Stimulated activated CD8-positive, alpha-beta memory T cell treated with anti-CD3 and anti-CD28 coated beads, Interleukin-12 subunit alpha, Interleukin-12 subunit beta, amount 100 ng/mL, for 4 hours (primary cell): ENCODE data around the gene PHACTR1.

Source experiments
- DNase-seq: peaks from one replicate; pipeline ENCODE4 v3.0.0-alpha.2; 2020; ENCODE audit warnings: low read depth

PHACTR1 gene

DNA sequence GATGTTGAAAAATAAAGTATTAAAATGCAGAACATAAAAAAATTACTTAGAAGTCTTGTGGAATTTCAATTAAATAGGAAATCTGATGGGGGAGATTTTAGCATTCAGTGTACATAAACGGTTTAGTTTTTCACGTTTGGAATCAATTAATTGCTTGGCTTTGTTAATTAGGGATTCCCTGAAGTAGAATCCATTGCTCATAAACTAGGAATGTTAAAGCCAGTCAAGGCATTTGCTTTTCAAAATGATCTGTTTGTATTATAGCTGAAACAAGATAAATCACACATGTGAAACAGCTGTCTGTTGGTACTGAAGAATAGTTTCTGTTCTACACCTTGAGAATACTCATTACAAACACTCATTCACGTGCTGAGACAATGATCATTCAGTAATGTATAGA lies 313.8 kb downstream of the PHACTR1 start:
- no peak for DNase-seq

DNA sequence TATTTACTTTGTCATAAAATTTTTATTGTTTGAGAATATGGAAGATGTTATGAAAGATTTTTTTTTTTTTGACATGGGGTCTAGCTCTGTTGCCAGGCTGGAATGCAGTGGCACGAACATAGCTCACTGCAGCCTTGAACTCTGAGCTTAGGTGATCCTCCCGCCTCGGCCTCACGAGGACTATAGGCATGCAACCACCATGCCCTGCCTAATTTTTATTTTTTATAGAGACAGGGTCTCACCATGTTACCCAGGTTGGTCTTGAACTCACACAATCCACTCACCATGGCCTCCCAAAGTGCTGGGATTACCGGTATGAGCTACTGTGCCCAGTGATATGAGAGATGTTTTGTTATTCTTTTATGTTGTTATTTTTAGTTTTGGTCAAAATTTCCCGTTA lies 316.0 kb downstream of the PHACTR1 start:
- no peak for DNase-seq

DNA sequence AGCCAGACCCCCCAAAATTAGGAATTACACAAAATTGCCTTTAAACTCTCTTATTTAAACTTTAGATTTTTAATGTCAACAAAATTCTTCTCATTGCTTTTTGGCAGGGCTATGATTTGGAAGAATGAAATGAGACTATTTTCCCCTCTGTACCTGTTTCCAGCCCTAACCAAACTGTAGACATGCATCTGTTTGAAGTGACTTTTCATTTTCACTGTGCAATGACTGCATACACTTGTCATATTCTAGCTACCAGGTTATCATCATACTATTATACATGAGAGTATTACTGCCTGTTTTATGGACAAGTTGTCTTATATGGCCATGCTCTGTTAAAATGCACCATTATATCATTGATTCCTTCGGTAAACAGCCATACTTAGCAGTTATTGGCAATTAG lies 316.6 kb downstream of the PHACTR1 start:
- DNase-seq: no peak

DNA sequence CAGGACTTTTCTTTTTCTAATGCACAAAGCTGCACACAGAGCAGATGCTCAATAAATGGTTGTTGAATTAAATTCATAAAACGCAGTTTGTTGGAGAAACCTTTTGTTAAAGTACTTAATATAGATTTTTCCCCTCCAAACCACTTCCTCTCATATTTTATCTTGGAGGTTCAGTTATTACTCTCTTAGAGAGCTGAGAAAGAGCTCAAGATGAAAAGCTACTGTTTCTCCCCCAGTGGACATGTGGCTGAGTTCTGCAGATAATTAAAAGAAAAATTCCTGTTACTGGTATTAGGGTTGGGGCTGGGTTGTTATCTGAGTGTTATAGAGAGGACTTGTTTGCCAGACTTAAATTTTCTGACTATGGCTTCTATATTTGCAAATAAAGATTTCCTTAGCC lies 317.7 kb downstream of the PHACTR1 start:
- DNase-seq: no peak

DNA sequence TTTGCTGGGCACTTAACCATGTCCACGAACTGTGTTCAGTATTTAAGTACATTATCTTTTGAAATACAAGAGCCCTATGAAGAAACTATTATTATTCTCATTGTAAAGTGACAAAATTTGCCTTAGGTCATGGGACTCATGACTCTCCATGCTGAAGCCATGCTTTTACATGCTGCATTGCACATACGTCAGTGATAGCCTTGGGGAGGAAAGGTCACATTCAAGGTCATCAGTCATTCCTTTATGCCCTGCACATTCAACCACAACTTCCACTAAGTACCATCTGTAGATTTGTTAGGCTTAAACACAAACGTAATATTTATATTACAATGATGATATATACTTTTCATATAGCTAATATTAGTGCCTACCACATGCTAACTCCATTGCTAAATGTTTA lies 319.0 kb downstream of the PHACTR1 start:
- DNase-seq: no peak

DNA sequence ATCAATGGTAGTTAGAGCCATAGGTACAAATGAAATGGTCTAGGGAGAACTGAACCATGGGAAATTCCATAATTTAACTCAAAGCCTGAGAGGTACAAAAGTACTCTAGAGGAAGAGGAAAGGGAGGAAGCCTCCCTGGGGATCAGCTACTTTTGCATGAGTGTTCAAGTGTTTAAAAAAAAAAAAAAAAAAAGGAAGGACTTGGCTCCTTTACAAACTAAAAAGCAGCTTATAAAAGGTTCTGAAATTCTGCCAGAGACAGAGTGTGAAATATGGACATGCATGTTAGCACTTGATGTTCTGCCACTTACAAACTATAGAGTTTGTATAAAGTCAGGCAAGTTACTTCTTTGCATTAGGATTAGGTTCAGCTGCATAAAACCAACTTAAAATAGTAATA lies 321.7 kb downstream of the PHACTR1 start:
- DNase-seq: no peak

DNA sequence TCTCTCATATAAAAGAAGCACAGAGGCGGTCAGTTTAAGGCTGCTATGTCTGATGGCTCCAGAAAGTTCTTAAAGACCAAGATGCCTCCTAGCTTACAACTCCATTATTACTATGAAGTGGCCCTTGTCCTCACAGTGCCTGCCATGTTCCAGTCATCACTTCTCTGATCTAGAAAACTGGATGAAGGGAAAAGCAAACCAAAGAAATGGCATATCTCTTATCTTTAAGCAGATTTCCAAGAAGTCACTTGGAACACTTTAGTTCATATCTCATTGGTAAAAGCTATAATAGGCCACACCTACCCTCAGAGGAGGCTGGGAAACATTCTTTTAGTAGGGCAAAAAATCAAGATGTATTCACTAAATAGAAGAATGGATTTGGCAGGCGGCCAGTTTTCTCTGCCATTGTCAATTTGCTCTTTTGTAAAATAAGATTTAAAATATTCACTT lies 322.2 kb downstream of the PHACTR1 start:
- DNase-seq: no peak

DNA sequence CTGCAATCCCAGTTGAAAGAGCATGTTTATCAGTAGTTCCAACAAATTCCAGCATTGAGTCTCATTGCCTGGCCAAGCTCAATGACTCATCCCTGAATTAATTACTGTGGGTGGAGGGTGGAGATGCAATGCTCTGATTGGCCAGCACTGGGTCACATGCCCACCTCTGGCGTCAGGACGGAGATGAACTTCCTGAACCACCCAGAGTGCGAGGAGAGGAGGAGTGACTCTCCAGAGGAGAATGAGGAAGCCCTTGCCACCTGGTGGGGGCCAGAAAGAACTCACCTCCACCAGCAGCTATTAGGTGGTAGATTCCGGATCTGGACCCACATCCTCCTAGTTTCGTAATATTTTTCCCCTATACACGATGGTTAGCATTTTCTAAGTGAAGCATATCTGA lies 327.8 kb downstream of the PHACTR1 start:
- DNase-seq: no peak

DNA sequence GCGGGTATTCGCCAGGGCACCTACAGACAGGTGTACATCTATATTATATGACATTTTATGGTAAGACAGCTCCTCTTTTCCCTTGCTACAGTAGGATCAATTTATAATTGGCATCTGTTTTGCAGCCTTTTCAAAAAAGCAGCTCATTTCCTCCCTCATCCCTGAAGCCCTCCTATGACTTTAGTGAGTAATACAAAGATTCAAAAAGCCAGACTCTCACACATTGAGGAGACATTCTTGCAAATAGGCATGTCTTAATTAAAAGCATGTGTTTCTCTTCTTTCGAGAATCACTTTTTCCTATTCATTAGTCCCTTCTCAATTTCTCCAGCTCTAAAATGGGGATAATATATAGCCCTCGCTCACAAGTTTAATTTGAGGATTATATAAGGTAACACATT lies 328.3 kb downstream of the PHACTR1 start:
- DNase-seq: no peak

DNA sequence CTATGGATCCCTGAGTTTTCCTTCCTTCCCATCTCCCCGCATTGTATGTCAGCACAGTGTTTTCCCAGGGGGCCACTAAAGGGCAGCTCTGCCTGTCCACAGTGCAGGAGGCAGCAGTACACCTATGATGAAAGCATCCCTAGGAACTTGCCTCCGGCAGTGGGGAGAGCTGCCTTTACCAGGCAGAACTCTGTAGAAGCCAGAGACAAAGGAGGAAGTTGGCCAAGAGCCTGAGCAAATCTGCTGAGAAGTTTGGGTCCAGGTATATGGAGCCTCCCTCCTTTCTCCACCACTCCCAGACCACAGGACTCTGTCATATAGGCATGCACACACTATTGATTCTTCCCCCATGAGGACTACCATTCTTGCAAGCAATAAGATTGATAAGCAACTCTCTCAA lies 329.1 kb downstream of the PHACTR1 start:
- no peak for DNase-seq

DNA sequence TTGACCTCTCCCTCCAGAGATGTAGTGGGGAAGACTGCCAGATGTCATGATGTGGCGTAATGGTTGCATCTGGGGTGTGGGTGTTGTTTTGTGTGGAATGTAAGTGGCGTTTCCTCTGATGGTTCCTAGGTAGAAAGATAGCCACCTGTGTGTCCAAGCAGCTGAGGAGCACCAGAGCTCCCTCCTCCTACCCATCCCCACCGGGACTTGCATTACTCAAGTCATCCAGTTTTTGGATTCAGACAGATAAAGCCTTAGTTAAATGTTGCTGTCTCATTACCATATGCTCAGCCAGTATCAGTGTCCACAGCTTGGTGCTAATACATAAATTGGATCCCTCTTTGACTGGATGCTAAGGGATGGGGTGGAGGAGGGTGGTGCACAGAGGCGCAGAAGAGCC lies 329.5 kb downstream of the PHACTR1 start:
- DNase-seq: no peak

DNA sequence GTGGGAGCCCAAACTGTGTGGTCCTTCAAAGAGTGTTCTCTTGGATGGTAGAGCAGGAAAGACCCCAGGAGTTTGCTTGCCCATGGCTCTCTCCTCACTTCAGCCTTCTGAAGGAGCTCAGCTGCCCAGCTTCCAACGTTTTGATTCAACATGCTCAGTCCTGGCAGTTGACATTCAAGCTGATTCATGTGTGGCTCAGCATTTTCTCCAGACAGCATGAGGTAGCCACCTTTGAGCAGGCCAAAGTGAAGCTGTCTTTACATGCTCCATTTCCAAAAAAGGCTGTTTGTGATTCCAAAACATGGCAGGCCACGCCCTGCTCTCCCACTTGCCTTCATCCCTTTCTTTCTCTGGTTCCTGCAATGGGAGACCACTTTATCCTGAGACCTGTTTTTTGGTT lies 331.5 kb downstream of the PHACTR1 start:
- DNase-seq: no peak

DNA sequence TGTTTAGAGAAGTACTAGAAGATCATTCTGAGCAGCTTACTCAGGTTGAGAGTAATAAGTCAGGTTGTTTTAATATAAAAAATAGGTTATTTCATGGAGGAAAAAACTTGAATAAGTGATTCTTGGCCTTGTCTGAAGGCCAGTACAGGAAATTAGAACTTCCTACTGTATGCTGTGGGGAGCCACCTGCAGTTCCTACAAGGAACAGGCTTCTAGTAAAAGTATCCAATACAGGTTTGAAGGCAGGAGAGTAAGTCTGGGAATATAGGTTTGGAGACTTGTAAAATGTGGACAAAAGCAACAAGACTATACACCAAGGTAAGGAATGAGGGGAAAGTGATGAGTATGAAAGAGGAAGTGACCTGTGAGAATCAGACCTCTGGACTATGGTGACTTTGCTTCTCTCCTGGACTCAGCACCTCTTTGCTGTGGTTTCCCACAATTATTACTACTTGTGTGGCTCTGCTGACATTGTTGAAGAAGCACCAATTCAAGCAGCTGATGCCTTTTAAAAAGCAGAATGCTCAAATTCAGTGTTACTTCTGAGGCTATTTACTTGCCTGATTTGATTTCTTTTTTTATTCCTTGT lies 333.2 kb downstream of the PHACTR1 start:
- no peak for DNase-seq

DNA sequence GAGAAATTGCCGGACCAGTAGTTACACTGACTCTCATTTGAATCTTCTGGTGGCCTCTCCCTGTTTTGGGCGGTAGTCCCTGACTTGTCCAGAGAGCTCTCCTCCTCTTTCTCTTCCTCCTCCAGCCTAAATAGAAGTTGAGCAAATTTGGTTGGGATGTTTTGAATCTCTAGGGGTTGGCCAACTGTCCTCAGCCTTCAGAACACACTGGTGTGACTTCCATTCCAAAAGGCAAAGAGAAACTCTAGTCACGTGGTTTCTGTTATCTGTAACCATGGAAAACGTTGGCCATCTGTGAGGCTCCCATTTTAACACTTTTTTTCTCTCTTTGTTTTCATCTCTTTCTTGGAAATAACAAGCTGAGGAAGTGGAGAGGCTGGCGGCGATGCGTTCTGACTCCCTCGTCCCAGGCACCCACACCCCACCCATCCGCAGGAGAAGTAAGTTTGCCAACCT lies 336.5 kb downstream of the PHACTR1 start:
- DNase-seq: no peak

DNA sequence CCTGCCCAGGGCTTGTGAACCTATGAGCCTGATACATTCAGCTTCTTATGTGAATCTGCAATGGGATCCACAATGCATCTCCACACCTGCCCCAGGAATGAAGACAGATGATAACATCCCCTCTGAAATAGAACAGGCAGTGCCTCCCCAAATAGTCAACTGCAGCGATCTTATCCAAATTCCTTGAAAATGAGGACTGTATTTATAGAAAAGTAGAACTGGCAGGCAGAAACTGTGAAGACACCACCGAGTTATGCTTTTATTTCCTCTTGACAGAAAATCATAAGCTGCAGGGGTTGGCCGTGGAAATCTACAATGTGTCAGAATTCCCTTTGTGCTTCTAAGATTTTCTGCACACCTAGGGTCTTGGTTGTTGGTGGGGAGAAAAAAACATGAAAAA lies 341.5 kb downstream of the PHACTR1 start:
- no peak for DNase-seq

DNA sequence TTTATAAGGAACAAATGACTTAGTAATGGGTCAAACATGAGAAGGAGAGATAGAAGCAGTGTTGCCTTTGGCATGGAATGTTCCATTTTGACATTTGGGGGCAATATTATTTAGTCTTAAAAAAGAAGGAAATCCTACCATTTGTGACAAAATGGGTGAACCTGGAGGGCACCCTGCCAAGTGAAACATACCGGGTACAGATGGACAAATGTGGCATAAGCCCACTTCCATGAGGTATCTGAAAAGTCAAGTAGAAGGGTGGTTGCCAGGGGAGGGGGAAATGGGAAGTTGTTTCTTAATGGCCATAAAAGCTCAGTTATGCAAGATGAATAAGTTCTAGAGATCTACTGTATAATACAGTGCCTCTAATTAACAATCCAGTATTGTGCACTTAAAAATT lies 342.5 kb downstream of the PHACTR1 start:
- no peak for DNase-seq

DNA sequence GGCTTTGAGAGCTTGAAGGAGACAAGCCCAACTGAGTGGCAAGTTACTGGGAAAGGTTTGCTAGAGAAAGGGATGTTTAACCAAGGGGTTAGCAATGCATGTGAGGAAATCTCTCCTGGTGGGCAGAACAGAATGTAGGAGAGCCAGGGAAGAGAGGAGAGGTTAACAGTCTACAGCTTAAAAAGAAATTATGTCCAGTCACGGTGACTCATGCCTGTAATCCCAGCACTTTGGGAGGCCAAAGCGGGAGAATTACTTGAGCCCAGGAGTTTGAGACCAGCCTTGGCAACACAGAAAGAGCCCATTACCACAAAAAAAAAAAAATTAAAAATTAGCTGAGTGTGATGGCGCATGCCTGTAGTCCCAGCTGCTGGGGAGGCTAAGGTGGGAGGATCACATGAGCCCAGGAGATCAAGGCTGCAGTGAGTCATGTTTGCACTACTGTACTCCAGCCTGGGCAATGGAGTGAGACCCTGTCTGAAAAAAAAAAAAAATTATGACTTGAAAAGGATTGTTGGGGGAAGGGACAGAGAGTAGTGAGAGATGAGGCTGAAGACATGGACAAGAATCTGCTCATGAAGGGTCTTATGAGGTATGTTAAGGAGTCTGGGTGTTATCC lies 346.8 kb downstream of the PHACTR1 start:
- DNase-seq: no peak

DNA sequence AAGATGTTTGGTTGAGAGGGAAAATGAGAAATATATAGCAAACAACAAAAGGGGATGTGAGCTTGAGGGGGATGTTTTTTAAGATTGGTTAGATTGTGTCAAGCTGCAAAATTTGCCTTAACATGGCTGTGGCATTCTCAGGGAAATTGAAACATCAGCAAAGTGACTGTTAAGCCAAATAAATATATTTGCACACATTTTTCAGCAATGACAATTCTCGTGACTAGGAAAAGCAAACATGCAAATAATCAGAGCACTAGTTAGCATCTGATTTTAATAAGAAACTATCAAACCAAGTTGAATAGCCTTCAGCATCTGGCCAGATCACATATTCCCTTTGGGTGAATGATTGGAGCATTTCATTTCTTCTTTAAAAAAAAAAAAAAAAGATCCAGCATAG lies 349.0 kb downstream of the PHACTR1 start:
- DNase-seq: no peak

DNA sequence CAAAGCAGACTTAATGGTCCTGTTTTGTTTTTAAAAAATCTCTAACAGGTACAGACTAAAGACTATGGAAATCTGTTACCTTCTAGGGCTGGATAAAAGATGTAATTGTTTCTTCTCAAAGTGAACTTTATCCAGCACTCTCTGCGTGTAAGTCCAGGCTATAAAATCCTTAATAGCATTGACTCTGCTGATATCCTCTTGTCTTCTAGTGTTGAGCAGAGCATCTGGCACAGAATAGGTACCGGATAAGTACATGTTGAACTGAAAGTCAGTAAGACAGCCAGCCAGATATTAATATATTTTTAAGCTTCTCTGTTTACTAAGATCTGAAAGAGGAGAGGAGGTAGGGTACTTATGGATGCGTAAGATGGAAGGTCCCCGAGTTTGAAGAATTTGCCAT lies 349.5 kb downstream of the PHACTR1 start:
- no peak for DNase-seq

DNA sequence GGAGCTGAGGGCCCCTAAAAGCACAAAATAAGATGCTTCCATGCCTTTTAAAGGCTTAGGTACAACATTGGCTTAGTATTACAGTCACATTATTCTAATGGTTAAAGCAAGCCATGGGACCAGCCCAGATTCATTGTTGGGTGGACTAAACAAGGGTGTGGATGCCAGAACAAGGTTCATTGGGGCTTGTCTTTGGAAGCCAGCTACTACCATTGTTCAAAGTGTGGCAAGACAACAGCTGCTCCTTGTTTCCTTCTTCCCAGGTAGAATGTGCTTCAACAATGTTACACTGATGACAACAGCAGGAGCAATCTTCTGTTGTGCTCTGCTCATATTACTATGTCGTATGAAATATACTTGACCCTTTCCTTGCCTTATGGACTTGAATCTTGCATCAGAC lies 350.3 kb downstream of the PHACTR1 start:
- DNase-seq: no peak

DNA sequence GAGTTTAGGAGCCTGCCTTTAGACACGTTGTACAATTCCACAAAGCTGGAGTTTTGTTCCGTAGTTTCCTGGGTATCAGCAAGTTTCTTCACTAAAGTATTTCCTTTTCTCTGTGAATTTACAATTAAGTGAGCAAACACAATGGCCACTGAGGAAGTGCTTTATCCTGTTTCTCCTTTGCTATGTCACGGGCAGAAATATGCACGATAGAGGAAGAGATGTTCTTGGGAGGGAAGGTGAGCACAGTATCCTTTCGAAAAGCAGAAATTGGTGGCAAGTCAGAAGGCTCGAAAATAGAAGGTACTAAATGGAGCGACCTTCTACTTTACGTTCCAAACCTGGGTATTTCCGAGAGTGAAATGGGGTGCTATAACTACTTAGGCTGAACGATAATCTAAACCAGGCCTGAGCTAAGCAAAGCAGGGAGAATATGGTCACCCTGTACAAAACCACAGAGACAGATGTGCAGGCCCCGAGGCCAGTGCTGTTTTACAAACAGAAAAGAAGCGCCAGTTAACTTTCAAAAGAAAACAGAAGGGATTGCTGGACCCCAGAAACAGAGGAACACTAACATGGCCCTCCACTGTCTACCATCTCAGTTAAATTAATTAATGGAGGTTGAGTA lies 352.1 kb downstream of the PHACTR1 start:
- DNase-seq: no peak

DNA sequence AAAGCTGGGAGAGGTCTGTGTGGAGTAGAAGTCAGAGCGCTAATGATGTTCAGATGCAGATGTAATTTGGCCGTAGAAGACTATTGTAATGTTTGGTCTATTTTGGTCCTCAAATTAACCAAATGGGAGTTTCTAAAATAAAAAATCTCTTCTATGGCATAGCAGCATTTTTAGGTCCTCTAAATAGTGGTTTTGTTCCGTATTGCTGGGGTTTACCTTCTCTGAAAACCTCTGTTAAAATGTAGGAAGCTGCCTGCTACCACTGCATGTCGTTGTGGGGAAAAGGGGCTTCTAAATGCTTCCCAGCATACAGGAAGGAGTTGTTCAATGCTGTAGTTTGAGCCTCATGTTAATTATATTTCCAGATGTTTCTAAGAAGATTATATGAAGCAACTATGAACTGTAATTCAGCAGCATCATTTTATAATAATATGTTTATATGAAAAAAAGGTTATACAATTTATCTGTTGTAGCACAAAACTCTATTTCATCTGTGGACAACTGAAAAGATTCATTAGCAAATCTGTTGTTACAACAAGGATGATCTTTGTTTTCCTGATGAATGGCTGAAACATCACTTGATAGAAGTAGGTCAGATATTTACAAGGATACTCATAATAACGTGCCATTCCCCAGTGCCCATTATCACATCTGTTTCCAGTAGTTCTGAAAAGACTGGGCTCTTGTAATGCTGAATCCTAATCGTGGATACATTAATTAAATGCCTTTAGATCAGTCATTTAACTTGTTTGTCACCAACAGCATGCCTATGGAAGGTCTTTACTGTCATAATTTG lies 355.2 kb downstream of the PHACTR1 start:
- no peak for DNase-seq
